PC-9 (cell line): ENCODE measurements around the gene EXOC7. TPM values are rescaled to one million over a fixed set of nuclear protein-coding genes. Genes with fewer than 3 reads are reported as not detected.

Experiments used
- BruUV-seq: library from RNA; stranded (reverse); fragments of 400-500 nt; replicated peaks from 2 replicates; lab custom pipeline; 2021; lab: Mats Ljungman, UMichigan
- CTCF ChIA-PET: fragments of 300-600 bp; sonication (Branson Sonifier 250); formaldehyde crosslinking; loops from one replicate; lab custom pipeline; 2022; ENCODE audit warnings: antibody characterized with exemption; lab: Charles Lee
- POLR2A ChIA-PET: fragments of 300-600 bp; sonication (Branson Sonifier 250); formaldehyde crosslinking; loops from one replicate; lab custom pipeline; 2022; ENCODE audit warnings: antibody characterized with exemption; ENCODE audit not compliant: unreplicated experiment; lab: Charles Lee
- DNase-seq, 2 experiments: peaks; one replicate each; pipeline versions ENCODE4 v3.0.0 to v3.0.0-alpha.2; 2015 to 2022; ENCODE audit warnings: mixed read lengths in 1 of 2
- H2AFZ ChIP-seq: fragments of 200-600 bp; sonication (generic); 2 replicates; pipeline ENCODE4 v1.8.1; 2017; ENCODE audit warnings: antibody characterized with exemption
- H3F3A ChIP-seq: fragments of 200-600 bp; sonication (generic); 2 replicates; pipeline ENCODE4 v1.8.1; 2017; ENCODE audit warnings: antibody characterized with exemption, mild to moderate bottlenecking, low read depth; ENCODE audit not compliant: insufficient read depth
- H3K27ac ChIP-seq: fragments of 200-600 bp; sonication (generic); 2 replicates; pipeline ENCODE4 v1.6.1; 2016; ENCODE audit warnings: mixed run types
- H3K27me3 ChIP-seq: fragments of 200-600 bp; sonication (generic); 2 replicates; pipeline ENCODE4 v1.6.1; 2016; ENCODE audit warnings: low read depth, mixed run types; ENCODE audit not compliant: insufficient read depth
- H3K36me3 ChIP-seq: fragments of 200-600 bp; sonication (generic); 2 replicates; pipeline ENCODE4 v1.6.1; 2016; ENCODE audit warnings: low read depth, mixed run types
- H3K4me1 ChIP-seq: fragments of 200-600 bp; sonication (generic); replicated peaks from 2 replicates; pipeline ENCODE4 v1.6.1; 2016; ENCODE audit warnings: mixed run types; ENCODE audit not compliant: insufficient read depth
- H3K4me2 ChIP-seq: fragments of 200-600 bp; sonication (generic); 2 replicates; pipeline ENCODE4 v1.6.1; 2017; ENCODE audit warnings: mixed run types
- H3K4me3 ChIP-seq: fragments of 200-600 bp; sonication (generic); 2 replicates; pipeline ENCODE4 v1.6.1; 2016; ENCODE audit warnings: mixed run types
- H3K79me2 ChIP-seq: fragments of 200-600 bp; sonication (generic); 2 replicates; pipeline ENCODE4 v1.6.1; 2017; ENCODE audit warnings: low read depth, mixed run types
- H3K9me2 ChIP-seq: fragments of 200-600 bp; sonication (generic); 2 replicates; pipeline ENCODE4 v1.8.1; 2017; ENCODE audit warnings: mild to moderate bottlenecking; ENCODE audit not compliant: insufficient read depth
- H3K9me3 ChIP-seq: fragments of 200-600 bp; sonication (generic); 2 replicates; pipeline ENCODE4 v1.8.1; 2016; ENCODE audit warnings: low read depth; ENCODE audit not compliant: insufficient read depth
- H4K20me1 ChIP-seq: fragments of 200-600 bp; sonication (generic); 2 replicates; pipeline ENCODE4 v1.8.1; 2017; ENCODE audit not compliant: insufficient read depth
- CTCF ChIP-seq: fragments of 200-600 bp; sonication (generic); conservative IDR thresholded peaks from 2 replicates; pipeline ENCODE4 v1.6.1; 2017; ENCODE audit warnings: mixed run types, antibody characterized with exemption, mild to moderate bottlenecking, moderate library complexity
- EZH2 ChIP-seq: fragments of 200-600 bp; sonication (generic); IDR thresholded peaks from 2 replicates; pipeline ENCODE4 v1.8.0; 2017; ENCODE audit warnings: antibody characterized with exemption, low read depth
- intact Hi-C: fragments of 100-400 bp; cut with micrococcal nuclease; formaldehyde crosslinking; loops from one replicate; pipeline ENCODE4 v1.10.0; 2022; ENCODE audit not compliant: unreplicated experiment
- total RNA-seq: library from RNA; stranded (reverse); gene quantifications from 2 replicates; pipeline ENCODE4 v1.2.3, GENCODE V29; 2021

The EXOC7 gene
- total RNA-seq, 1 experiment from 2014 or later: 131 TPM

- intact Hi-C loops: no loop called here
- H3K4me3 ChIP-seq: no peak overlapping the region
These were observed 49.0 kb upstream of the EXOC7 start for GRCh38 chr17:76152591-76152990.

GRCh38 chr17:76151896-76152454 lies 48.4 kb upstream of the EXOC7 start:
- TF ChIP-seq CTCF: no peak
- TF ChIP-seq EZH2: no peak
- ChIA-PET CTCF (interaction anchor here (0.6 kb wide), 1 partner anchor 128 kb away, joined by 4 read pairs; no protein-coding TSS in a partner anchor), POLR2A (interaction anchor here (0.6 kb wide), 1 partner anchor 72 kb away, joined by 3 read pairs; no protein-coding TSS in a partner anchor)
- H3K4me1 ChIP-seq: no peaks in the 10 kb centered on the region
- H3K9me2 ChIP-seq: no peaks in the 10 kb centered on the region
- intact Hi-C loops: no loop called here
- no peaks in the 10 kb centered on the region for H3K9me3 ChIP-seq
- no peaks in the 10 kb centered on the region for H3K79me2 ChIP-seq
- H3K4me2 ChIP-seq: no peak overlapping the region
- H2AFZ ChIP-seq: no peak overlapping the region
- H3F3A ChIP-seq: no peaks in the 10 kb centered on the region
- H3K27me3 ChIP-seq: no peaks in the 10 kb centered on the region
- DNase-seq: no peak
- no peaks in the 10 kb centered on the region for H3K36me3 ChIP-seq
- H4K20me1 ChIP-seq: no peaks in the 10 kb centered on the region
- no TSS peak for BruUV-seq
- no peak overlapping the region for H3K4me3 ChIP-seq
- H3K27ac ChIP-seq: no peak overlapping the region

More at GRCh38 chr17:76152591-76152990, 49.0 kb upstream of the EXOC7 start:
- CTCF ChIA-PET: no interaction called here
- POLR2A ChIA-PET: no interaction called here
- no peak overlapping the region for H3K4me2 ChIP-seq
- DNase-seq: no peak
- no peak for TF ChIP-seq CTCF
- no peak for TF ChIP-seq EZH2
- BruUV-seq: no TSS peak
- no peaks in the 10 kb centered on the region for H3F3A ChIP-seq
- H3K36me3 ChIP-seq: no peaks in the 10 kb centered on the region
- no peak overlapping the region for H2AFZ ChIP-seq
- H3K27me3 ChIP-seq: no peaks in the 10 kb centered on the region
- H3K9me2 ChIP-seq: no peaks in the 10 kb centered on the region
- H4K20me1 ChIP-seq: no peaks in the 10 kb centered on the region
- no peaks in the 10 kb centered on the region for H3K4me1 ChIP-seq
- no peaks in the 10 kb centered on the region for H3K9me3 ChIP-seq
- H3K79me2 ChIP-seq: no peaks in the 10 kb centered on the region
- H3K27ac ChIP-seq: no peak overlapping the region

- BruUV-seq: no TSS peak
- Histone ChIP-seq H3K27ac (no peak overlapping the region), H3K4me2 (no peak overlapping the region), H3K4me3 (no peak overlapping the region), H3K36me3 (no peaks in the 10 kb centered on the region), H3K9me2 (no peaks in the 10 kb centered on the region), H3K4me1 (no peaks in the 10 kb centered on the region), H3K9me3 (no peaks in the 10 kb centered on the region), H4K20me1 (no peaks in the 10 kb centered on the region), H3K79me2 (no peaks in the 10 kb centered on the region), H2AFZ (no peak overlapping the region), H3F3A (no peaks in the 10 kb centered on the region), H3K27me3 (no peaks in the 10 kb centered on the region)
- intact Hi-C loops: no loop called here
- no peak for TF ChIP-seq EZH2
- TF ChIP-seq CTCF: no peak
- ChIA-PET POLR2A (no interaction called here), CTCF (interaction anchor here (0.6 kb wide), 2 partner anchors 28 to 129 kb away, joined by 4 to 16 read pairs; no protein-coding TSS in a partner anchor)
- no peak for DNase-seq
These were observed 47.4 kb upstream of the EXOC7 start for GRCh38 chr17:76150712-76151622.
